ENCODE data around the gene MTERF4. TPM values are rescaled to one million over a fixed set of nuclear protein-coding genes. Genes with fewer than 3 reads are reported as not detected.

Gene MTERF4
- total and polyA plus RNA-seq, 2 donors = 35.7 to 41.3 TPM

DNA sequence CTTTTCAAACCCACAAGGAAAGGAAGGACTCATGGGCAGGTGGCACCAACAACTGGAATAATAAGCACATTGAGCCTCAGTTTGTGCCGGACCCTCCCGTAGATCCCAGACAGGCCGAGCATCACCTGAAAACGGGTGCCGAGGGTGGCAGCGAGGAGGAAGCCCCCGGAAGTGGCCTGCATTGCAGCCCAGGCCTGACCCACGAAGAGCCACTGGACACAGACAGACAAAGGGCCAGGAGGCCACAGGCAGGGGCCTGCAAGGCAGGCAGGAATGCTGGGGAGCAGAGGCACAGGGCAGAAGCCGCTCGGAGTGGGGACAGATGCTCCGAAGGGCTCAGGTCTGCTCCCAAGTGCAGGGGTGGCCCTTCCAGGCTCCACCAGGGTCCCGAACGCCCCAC is 31.7 kb downstream of the MTERF4 start:
- Histone ChIP-seq H3K4me3 (ENCODE audit: low read depth, low read length) (no peak overlapping the region), H3K4me1 (ENCODE audit: insufficient read depth) (no peaks in the 10 kb centered on the region), H3K27ac (ENCODE audit: low read depth) (no peak overlapping the region), H3K36me3 (ENCODE audit: insufficient read depth) (no peaks in the 10 kb centered on the region)
- DNase-seq (ENCODE audit: extremely low spot score) = no peak
- WGBS = 87% methylated on average over 13 of the region's 13 CpGs

DNA sequence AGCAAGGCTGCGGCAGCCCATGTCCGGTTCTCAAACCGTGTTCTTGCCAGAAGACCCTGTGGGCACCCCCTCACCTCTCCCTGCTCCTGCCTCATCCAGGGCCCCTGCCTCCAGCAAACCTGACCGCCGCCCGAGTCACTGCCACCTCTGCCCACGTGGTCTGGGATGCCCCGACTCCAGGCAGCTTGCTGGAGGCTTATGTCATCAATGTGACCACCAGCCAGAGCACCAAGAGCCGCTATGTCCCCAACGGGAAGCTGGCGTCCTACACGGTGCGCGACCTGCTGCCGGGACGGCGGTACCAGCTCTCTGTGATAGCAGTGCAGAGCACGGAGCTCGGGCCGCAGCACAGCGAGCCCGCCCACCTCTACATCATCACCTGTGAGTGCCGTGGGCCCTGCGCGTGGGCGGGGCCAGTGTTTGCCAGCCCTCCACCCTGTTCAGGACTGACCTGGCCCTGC is 32.2 kb downstream of the MTERF4 start:
- WGBS = 65% methylated on average over 26 of the region's 26 CpGs
- Histone ChIP-seq H3K36me3 (ENCODE audit: insufficient read depth) (no peaks in the 10 kb centered on the region), H3K4me1 (ENCODE audit: insufficient read depth) (no peaks in the 10 kb centered on the region), H3K4me3 (ENCODE audit: low read depth, low read length) (no peak overlapping the region), H3K27ac (ENCODE audit: low read depth) (no peak overlapping the region)
- no peak for DNase-seq (ENCODE audit: extremely low spot score)

DNA sequence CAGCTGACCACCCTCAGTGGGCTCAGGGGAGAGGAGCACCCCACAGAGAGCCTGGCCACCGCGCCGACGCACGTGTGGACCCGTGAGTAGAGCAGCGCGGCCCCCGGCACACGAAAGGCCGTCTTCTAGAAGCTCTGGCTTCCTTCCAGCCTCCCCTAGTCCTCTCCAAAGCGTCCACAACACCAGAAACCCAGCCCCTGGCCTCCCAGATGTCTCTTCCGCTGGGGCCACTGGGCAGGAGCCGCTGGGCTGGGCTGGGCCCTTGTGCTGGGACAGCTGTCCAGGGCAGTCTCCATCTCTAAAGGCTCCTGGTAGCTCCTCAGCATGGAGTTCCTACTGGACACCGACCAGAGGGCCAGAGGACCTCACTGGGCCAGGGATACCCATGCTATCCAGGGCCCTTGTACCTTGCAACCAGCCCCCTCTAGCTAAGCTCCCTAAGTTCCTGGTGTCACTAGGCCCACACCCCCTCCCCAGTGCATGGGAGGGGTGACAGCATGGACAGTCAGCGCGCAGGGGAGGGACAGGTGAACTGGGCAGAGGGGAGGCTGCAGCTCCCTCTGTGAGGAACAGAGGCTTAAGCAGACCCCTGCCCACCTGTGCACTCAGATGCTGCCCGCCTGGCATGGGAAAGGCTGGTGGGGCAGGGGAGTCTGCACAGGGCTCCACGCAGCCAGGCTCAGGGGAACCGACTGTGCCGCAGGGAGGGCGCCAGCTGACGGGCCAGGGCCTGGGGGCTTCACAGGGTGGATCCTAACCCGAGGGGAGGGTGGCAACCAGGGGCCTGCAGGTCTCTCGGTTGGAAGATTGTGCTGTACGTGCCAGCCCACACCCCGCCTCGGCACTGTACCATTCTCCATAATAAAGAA is 32.9 kb downstream of the MTERF4 start:
- no peak for DNase-seq (ENCODE audit: extremely low spot score)
- WGBS = 93% methylated on average over 28 of the region's 28 CpGs
- Histone ChIP-seq H3K4me1 (ENCODE audit: insufficient read depth) (no peaks in the 10 kb centered on the region), H3K27ac (ENCODE audit: low read depth) (no peak overlapping the region), H3K36me3 (ENCODE audit: insufficient read depth) (no peaks in the 10 kb centered on the region), H3K4me3 (ENCODE audit: low read depth, low read length) (no peak overlapping the region)

DNA sequence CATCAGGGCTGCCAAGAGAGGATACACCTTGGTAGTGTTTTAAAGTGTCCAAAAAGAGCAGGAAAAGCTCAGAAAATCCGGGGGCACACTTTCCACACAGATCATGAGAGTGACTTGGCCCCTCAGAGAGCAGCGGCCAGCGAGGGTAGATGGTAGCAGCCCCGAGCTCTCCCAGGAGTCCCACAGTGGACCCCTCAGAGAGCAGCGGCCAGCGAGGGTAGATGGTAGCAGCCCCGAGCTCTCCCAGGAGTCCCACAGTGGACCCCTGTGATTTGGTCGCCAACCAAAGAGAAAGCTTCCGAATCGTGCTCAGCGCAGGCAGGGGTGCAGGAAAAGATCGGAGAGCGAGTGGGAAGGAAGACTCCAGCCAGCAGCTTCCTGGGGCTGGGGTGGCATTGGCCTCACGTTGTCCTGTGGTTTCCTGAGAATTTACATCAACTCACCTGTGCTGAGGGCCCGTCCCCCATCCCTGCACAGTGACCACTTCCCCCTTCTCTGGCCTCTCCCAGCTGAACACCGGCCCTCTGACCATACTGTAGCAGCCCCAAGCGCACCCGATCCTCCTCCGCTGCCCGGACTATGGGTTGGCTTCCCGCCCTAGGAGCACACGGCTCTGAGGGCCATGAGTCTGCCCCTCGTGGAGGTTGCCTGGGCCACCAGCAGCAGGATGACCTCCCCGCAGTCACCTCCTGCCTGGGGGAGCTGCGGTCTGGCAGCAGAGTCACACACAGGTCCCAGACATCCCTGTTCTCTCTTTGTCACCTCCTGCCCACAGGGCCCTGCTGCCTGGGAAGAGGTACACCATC is 33.7 kb downstream of the MTERF4 start:
- no peak for DNase-seq (ENCODE audit: extremely low spot score)
- no peak overlapping the region for H3K4me3 ChIP-seq (ENCODE audit: low read depth, low read length)
- whole genome bisulfite sequencing = 79% methylated on average over 25 of the region's 25 CpGs
- H3K36me3 ChIP-seq (ENCODE audit: insufficient read depth) = no peaks in the 10 kb centered on the region
- no peaks in the 10 kb centered on the region for H3K4me1 ChIP-seq (ENCODE audit: insufficient read depth)
- H3K27ac ChIP-seq (ENCODE audit: low read depth) = no peak overlapping the region

DNA sequence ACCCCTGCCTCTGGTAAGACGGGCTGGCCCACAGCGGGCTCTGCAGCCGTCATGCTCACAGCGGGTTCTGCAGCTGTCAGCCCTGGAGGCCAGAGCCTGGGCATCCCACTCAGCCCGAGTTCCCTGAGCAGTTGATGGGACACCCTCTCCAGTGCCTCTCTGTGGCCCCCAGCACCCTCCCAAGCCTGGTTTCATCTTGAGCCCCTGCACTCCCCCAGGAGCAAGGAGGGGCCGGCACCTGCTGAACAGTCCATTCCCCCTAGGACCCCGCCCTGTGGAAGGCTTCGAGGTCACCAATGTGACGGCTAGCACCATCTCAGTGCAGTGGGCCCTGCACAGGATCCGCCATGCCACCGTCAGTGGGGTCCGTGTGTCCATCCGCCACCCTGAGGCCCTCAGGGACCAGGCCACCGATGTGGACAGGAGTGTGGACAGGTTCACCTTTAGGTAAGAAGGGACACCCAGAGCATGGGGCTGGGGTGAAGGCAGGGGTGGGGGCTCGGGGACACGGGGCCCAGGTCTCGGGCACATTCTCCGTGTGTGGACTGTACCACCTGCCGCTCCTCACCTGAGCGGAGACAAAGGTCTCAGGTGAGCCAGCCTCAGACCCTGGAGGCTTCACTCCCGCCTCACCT is 34.5 kb downstream of the MTERF4 start:
- Histone ChIP-seq H3K36me3 (ENCODE audit: insufficient read depth) (no peaks in the 10 kb centered on the region), H3K4me3 (ENCODE audit: low read depth, low read length) (no peak overlapping the region), H3K27ac (ENCODE audit: low read depth) (no peak overlapping the region), H3K4me1 (ENCODE audit: insufficient read depth) (no peaks in the 10 kb centered on the region)
- 92% methylated on average over 21 of the region's 21 CpGs for WGBS
- no peak for DNase-seq (ENCODE audit: extremely low spot score)

DNA sequence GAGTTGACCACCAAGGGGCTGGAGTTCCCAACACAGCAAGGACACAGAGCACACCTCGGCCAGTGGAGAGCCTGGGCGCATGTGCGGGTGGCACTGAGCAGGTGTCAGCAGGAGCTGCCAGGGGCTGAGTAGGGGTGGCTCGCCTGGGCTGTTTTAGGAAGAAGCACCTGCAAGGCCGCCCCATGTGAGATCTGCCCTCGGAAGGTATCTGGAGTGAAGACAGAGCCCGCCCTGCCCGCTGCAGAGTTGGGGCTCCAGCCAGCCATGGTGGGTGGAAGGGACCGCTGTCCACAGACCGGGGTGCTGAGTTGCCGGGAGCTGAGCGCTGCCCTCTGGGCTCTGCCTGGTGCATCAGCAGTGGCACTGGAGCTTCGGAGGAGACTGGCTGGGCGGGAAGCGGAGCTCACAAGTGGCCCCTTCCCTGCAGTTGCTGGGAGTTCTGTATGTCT is 35.2 kb downstream of the MTERF4 start:
- no peak overlapping the region for H3K4me3 ChIP-seq (ENCODE audit: low read depth, low read length)
- H3K4me1 ChIP-seq (ENCODE audit: insufficient read depth) = no peaks in the 10 kb centered on the region
- no peaks in the 10 kb centered on the region for H3K36me3 ChIP-seq (ENCODE audit: insufficient read depth)
- DNase-seq (ENCODE audit: extremely low spot score) = no peak
- no peak overlapping the region for H3K27ac ChIP-seq (ENCODE audit: low read depth)
- 66% methylated on average over 15 of the region's 15 CpGs for WGBS

DNA sequence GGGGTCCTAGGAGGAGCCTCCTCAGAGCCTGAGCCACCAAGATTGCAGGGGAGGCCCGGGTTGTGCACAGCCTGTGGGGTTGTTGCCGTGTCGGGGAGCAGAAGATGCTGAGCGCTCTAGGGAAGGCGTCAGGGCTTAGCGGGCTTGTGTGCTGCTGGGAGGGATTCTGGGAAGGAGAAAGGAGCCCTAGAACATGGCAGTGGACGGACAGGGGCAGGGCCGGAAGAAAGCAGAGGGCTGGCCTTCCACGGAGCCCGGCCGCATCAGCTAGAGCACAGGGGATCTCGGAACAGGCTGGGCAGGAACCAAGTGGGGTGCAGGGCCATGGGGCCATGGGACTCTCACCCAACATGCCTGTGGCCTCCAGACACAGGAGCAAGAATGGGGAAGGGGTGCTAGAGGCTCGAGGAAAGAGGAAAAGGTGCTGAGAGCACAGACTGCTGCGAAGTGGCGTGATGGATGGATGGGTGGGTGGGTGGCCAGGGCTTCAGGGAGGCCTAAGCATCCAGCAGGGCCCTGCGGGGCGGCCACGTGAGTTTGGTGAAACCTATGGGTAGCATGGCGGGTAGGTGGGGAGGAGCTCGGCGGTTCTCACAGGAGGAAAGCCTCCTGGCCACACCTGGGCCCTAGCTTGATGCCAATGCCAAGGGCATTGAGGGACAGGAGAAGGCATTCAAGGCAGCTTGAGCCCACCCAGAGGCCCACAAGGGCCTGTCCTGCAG is 35.8 kb downstream of the MTERF4 start:
- Histone ChIP-seq H3K4me1 (ENCODE audit: insufficient read depth) (no peaks in the 10 kb centered on the region), H3K36me3 (ENCODE audit: insufficient read depth) (no peaks in the 10 kb centered on the region), H3K4me3 (ENCODE audit: low read depth, low read length) (no peak overlapping the region), H3K27ac (ENCODE audit: low read depth) (no peak overlapping the region)
- DNase-seq (ENCODE audit: extremely low spot score) = no peak
- 91% methylated on average over 21 of the region's 21 CpGs for WGBS

DNA sequence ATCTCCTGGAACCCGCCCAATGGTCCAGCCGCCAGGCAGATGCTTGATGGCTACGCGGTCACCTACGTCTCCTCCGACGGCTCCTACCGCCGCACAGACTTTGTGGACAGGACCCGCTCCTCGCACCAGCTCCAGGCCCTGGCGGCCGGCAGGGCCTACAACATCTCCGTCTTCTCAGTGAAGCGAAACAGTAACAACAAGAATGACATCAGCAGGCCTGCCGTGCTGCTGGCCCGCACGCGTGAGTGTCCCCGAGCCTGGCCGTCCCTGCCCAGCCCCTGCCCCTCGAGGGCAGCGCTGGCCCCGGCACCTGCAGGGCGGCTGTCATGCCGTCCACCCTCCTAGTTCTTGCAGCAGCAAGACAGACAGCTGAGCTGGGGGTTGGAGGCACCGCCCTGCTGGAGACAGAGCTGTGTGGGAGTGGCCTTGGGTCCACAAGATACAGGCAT is 36.7 kb downstream of the MTERF4 start:
- H3K4me1 ChIP-seq (ENCODE audit: insufficient read depth) = no peaks in the 10 kb centered on the region
- WGBS = 85% methylated on average over 27 of the region's 27 CpGs
- DNase-seq (ENCODE audit: extremely low spot score) = no peak

DNA sequence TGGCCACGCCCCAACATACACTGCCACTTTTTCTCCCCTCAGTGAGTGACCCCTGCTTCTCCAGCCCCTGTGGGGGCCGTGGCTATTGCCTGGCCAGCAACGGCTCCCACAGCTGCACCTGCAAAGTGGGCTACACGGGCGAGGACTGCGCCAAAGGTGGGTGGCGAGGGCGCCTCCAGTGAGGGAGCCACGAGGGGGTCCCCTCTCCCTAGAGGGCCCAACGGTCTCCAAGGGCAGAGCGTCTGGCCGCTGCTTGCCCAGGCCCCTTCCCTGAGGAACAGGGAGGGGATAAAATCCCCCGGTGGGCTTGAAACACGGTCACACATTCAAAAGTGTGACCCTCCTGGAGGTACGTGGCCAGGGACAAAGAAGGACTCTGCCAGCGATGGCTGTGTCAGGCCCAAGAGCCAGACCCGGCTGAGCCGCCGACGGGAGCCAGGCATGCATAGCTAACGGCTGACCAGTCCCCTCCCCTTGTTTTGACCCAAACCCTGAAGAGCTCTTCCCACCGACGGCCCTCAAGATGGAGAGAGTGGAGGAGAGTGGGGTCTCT is 37.2 kb downstream of the MTERF4 start:
- H3K27ac ChIP-seq (ENCODE audit: low read depth) = no peak overlapping the region
- H3K4me3 ChIP-seq (ENCODE audit: low read depth, low read length) = no peak overlapping the region
- 84% methylated on average over 23 of the region's 23 CpGs for WGBS
- no peak for DNase-seq (ENCODE audit: extremely low spot score)
- H3K4me1 ChIP-seq (ENCODE audit: insufficient read depth) = no peaks in the 10 kb centered on the region
- H3K36me3 ChIP-seq (ENCODE audit: insufficient read depth) = no peaks in the 10 kb centered on the region

More for the DNA sequence above, 36.7 kb downstream of the MTERF4 start:
- Histone ChIP-seq H3K4me3 (ENCODE audit: low read depth, low read length) (no peak overlapping the region), H3K36me3 (ENCODE audit: insufficient read depth) (no peaks in the 10 kb centered on the region), H3K27ac (ENCODE audit: low read depth) (no peak overlapping the region)

DNA sequence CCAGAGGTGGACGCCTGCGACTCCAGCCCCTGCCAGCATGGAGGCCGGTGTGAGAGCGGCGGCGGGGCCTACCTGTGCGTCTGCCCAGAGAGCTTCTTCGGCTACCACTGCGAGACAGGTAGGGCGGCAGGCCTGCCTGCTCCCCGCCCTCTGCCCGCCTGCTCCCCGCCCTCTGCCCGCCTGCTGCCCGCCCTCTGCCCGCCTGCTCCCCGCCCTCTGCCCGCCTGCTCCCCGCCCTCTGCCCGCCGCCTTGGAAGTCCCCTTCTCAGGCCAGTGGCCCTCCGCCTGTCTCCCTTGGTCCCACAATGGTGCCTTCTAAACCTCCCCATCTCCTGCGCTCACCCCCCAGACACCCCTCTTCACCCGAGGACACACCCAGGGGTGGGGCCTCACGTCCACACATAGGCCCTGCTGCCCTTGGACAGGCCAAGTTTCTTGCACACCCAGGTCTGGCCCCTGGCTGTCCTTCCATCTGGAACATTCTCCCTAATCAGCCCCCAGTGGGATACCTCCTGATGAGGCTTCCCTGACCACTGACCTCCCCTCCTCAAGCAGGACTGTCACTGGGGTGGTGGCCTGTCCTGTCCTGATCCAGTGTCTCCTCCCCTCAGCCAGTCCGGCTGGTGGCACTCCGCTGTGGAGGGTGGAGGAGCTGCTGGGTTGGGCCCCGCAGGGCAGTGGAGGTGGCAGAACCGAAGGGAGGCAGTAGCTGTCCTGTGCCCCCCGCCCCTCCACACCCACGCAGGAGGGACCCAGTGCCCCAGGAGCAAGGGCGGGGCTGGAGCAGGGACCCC is 37.9 kb downstream of the MTERF4 start:
- no peak for DNase-seq (ENCODE audit: extremely low spot score)
- 28% methylated on average over 31 of the region's 32 CpGs for WGBS
- H3K36me3 ChIP-seq (ENCODE audit: insufficient read depth) = no peaks in the 10 kb centered on the region
- no peaks in the 10 kb centered on the region for H3K4me1 ChIP-seq (ENCODE audit: insufficient read depth)
- no peak overlapping the region for H3K27ac ChIP-seq (ENCODE audit: low read depth)
- H3K4me3 ChIP-seq (ENCODE audit: low read depth, low read length) = no peak overlapping the region

DNA sequence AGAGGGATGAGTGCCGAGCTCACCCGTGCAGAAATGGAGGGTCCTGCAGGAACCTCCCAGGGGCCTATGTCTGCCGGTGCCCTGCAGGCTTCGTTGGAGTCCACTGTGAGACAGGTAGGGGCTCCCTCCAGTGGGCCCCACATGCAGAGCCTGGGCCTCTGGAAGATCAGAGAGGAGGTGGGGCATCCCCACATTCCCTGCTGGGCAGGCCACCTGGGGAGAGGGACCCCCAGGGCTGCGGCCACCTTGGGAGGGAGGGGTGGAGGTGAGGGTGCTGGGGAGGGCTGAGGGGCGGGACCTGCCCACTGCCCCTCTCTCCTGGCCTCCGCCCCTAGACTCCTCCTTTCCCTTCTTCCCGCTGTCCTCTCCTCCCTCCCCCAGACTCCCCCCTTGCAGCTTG is 38.5 kb downstream of the MTERF4 start:
- 33% methylated on average over 8 of the region's 8 CpGs for WGBS
- no peaks in the 10 kb centered on the region for H3K36me3 ChIP-seq (ENCODE audit: insufficient read depth)
- no peak overlapping the region for H3K27ac ChIP-seq (ENCODE audit: low read depth)
- no peak for DNase-seq (ENCODE audit: extremely low spot score)
- no peak overlapping the region for H3K4me3 ChIP-seq (ENCODE audit: low read depth, low read length)
- no peaks in the 10 kb centered on the region for H3K4me1 ChIP-seq (ENCODE audit: insufficient read depth)

DNA sequence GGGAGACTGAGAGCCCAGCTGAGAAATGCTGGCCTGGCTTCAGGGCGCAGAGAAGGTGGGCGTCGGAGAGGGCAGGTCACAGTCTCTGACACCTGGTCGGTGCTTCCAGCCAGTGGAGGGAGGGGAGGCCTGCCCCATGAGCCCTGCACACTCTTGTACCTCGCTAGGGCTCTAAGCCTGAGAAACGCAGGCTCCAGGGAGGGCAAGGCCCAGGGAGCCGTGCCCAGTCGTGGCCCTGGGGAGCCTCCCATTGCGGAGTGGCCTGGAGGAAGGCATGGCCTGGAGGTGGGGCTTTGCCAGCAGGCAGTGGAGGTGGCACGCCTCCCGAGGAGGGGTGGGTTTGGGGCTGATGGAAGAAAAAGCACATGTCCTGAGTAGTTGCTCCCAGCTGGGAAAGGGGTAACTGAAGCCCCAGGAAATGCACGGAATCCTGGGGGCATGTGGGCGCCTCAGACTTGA is 39.0 kb downstream of the MTERF4 start:
- Histone ChIP-seq H3K27ac (ENCODE audit: low read depth) (no peak overlapping the region), H3K4me1 (ENCODE audit: insufficient read depth) (no peaks in the 10 kb centered on the region), H3K4me3 (ENCODE audit: low read depth, low read length) (no peak overlapping the region), H3K36me3 (ENCODE audit: insufficient read depth) (no peaks in the 10 kb centered on the region)
- 57% methylated on average over 13 of the region's 13 CpGs for WGBS
- DNase-seq (ENCODE audit: extremely low spot score) = no peak
